Measurements from ENCODE around the gene PCDHB2.
"Not testable (repeated sequence)": the region's sequence is repeated elsewhere in the genome, so short reads cannot be mapped to it uniquely, and the experiment has no call there.

DNA sequence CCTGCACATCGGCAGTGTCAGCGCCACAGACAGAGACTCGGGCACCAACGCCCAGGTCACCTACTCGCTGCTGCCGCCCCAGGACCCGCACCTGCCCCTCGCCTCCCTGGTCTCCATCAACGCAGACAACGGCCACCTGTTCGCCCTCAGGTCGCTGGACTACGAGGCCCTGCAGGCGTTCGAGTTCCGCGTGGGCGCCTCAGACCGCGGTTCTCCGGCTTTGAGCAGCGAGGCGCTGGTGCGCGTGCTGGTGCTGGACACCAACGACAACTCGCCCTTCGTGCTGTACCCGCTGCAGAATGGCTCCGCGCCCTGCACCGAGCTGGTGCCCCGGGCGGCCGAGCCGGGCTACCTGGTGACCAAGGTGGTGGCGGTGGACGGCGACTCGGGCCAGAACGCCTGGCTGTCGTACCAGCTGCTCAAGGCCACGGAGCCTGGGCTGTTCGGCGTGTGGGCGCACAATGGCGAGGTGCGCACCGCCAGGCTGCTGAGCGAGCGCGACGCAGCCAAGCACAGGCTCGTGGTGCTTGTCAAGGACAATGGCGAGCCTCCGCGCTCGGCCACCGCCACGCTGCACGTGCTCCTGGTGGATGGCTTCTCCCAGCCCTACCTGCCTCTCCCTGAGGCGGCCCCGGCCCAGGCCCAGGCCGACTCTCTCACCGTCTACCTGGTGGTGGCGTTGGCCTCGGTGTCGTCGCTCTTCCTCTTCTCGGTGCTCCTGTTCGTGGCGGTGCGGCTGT, 29.2 kb downstream of the PCDHB2 start:
- TF ChIP-seq, protein P1, sequence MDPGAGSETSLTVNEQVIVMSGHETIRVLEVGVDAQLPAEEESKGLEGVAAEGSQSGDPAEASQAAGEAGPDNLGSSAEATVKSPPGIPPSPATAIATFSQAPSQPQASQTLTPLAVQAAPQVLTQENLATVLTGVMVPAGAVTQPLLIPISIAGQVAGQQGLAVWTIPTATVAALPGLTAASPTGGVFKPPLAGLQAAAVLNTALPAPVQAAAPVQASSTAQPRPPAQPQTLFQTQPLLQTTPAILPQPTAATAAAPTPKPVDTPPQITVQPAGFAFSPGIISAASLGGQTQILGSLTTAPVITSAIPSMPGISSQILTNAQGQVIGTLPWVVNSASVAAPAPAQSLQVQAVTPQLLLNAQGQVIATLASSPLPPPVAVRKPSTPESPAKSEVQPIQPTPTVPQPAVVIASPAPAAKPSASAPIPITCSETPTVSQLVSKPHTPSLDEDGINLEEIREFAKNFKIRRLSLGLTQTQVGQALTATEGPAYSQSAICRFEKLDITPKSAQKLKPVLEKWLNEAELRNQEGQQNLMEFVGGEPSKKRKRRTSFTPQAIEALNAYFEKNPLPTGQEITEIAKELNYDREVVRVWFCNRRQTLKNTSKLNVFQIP (CRISPR knock-in tag; IDR thresholded peaks at IDR 0.05; ENCODE audit: borderline replicate concordance, low read depth) = not testable (repeated sequence)
- TF ChIP-seq, protein P2, sequence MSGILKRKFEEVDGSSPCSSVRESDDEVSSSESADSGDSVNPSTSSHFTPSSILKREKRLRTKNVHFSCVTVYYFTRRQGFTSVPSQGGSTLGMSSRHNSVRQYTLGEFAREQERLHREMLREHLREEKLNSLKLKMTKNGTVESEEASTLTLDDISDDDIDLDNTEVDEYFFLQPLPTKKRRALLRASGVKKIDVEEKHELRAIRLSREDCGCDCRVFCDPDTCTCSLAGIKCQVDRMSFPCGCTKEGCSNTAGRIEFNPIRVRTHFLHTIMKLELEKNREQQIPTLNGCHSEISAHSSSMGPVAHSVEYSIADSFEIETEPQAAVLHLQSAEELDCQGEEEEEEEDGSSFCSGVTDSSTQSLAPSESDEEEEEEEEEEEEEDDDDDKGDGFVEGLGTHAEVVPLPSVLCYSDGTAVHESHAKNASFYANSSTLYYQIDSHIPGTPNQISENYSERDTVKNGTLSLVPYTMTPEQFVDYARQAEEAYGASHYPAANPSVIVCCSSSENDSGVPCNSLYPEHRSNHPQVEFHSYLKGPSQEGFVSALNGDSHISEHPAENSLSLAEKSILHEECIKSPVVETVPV (CRISPR knock-in tag; IDR thresholded peaks at IDR 0.05) = not testable (repeated sequence)
